GM10248 (cell line): ENCODE results near the gene TBC1D22B.
"Not testable (repeated sequence)": the region's sequence is repeated elsewhere in the genome, so short reads cannot be mapped to it uniquely, and the experiment has no call there.

Experiments used
- CTCF ChIA-PET: fragments of 300-600 bp; sonication (Branson Sonifier 250); formaldehyde crosslinking; extraction: SDS; loops from one replicate; lab custom pipeline; 2021; ENCODE audit warnings: antibody characterized with exemption; lab: Yijun Ruan, JAX
- POLR2A ChIA-PET: fragments of 350-650 bp; sonication (Branson Sonifier 250); formaldehyde crosslinking; extraction: SDS; loops from one replicate; lab custom pipeline; 2020; ENCODE audit warnings: antibody characterized with exemption; lab: Yijun Ruan, JAX
- DNase-seq: peaks from one replicate; pipeline ENCODE4 v3.0.0; 2012; ENCODE audit errors: extremely low spot score
- CTCF ChIP-seq: IDR thresholded peaks from 2 replicates; pipeline ENCODE4 v1.5.1; 2012; ENCODE audit warnings: mild to moderate bottlenecking, low read depth; ENCODE audit errors: extremely low read depth, missing control alignments, control extremely low read depth

TBC1D22B gene

GRCh38 chr6:37343248-37343647 lies 85.7 kb downstream of the TBC1D22B start:
- no peak for TF ChIP-seq CTCF
- ChIA-PET POLR2A (no interaction called here), CTCF (interaction anchor here (1.2 to 2.1 kb wide), 2 partner anchors 17 to 19 kb away, joined by 3 to 7 read pairs; no protein-coding TSS in a partner anchor)
- no peak for DNase-seq

GRCh38 chr6:37344308-37344707 lies 86.7 kb downstream of the TBC1D22B start:
- TF ChIP-seq CTCF: no peak
- POLR2A ChIA-PET: no interaction called here
- CTCF ChIA-PET: interaction anchor here (2.1 kb wide), 1 partner anchor 18 kb away, joined by 7 read pairs; no protein-coding TSS in a partner anchor
- no peak for DNase-seq

GRCh38 chr6:37345804-37346203 lies 88.2 kb downstream of the TBC1D22B start:
- POLR2A ChIA-PET, CTCF ChIA-PET, DNase-seq: not testable (repeated sequence)

- CTCF ChIA-PET: no interaction called here
- no peak for DNase-seq
- POLR2A ChIA-PET: no interaction called here
- TF ChIP-seq CTCF: no peak
These were observed 89.6 kb downstream of the TBC1D22B start for GRCh38 chr6:37347177-37347576.

GRCh38 chr6:37347670-37348111 lies 90.1 kb downstream of the TBC1D22B start:
- ChIA-PET CTCF (no interaction called here), POLR2A (interaction anchor here (0.6 kb wide), 1 partner anchor 16 kb away, joined by 5 read pairs; no protein-coding TSS in a partner anchor)
- TF ChIP-seq CTCF: no peak
- no peak for DNase-seq

- POLR2A ChIA-PET: no interaction called here
- TF ChIP-seq CTCF: no peak
- DNase-seq: no peak
- CTCF ChIA-PET: no interaction called here
These were observed 93.5 kb downstream of the TBC1D22B start for GRCh38 chr6:37351027-37351426.

- ChIA-PET CTCF (interaction anchor here (1.0 to 1.3 kb wide), 2 partner anchors 12 to 27 kb away, joined by 3 read pairs; no protein-coding TSS in a partner anchor), POLR2A (no interaction called here)
- DNase-seq: no peak
- TF ChIP-seq CTCF: no peak
These were observed 94.8 kb downstream of the TBC1D22B start for GRCh38 chr6:37352384-37352783.
